Gastroesophageal sphincter (tissue), 4 donors: ENCODE results near the gene NDOR1. TPM values are rescaled to one million over a fixed set of nuclear protein-coding genes. Genes with fewer than 3 reads are reported as not detected.

Source experiments
- ATAC-seq: fragments of 150-250 bp; one replicate; pipeline ENCODE4 v1.9.1; 2016; ENCODE audit warnings: mild to moderate bottlenecking, moderate library complexity
- H3K27ac ChIP-seq, 4 donors: fragments of 200-600 bp; sonication (generic) in 3 of 4; 1 replicate in 3 of 4; 2 replicates in 1 of 4; pipeline ENCODE4 v1.5.1; 2016 to 2019
- H3K27me3 ChIP-seq: fragments of 200-600 bp; sonication (generic); one replicate; pipeline ENCODE4 v1.5.1; 2019
- H3K36me3 ChIP-seq, 2 donors: fragments of 200-600 bp; sonication (generic); one replicate each; pipeline ENCODE4 v1.5.1; 2019; ENCODE audit warnings: control low read depth in 1 of 2
- H3K4me1 ChIP-seq, 3 donors: fragments of 200-600 bp; sonication (generic); 1 replicate in 2 of 3; 2 replicates in 1 of 3; pipeline ENCODE4 v1.5.1; 2016 to 2019; ENCODE audit warnings: control low read depth in 2 of 3
- H3K4me3 ChIP-seq, 2 donors: fragments of 200-600 bp; sonication (generic); one replicate each; pipeline ENCODE4 v1.5.1; 2019; ENCODE audit warnings: mild to moderate bottlenecking in 1 of 2, moderate library complexity in 1 of 2
- H3K9me3 ChIP-seq, 3 donors: fragments of 200-600 bp; sonication (generic); one replicate each; pipeline ENCODE4 v1.5.1; 2017 to 2019; ENCODE audit warnings: control low read depth in 2 of 3
- CTCF ChIP-seq, 4 experiments: fragments of 200-600 bp in 2 of 4; fragments of 450-650 bp in 2 of 4; sonication (generic) in 1 of 4; IDR thresholded peaks; one replicate each; pipeline ENCODE4 v1.5.1; 2017 to 2019; ENCODE audit warnings: antibody characterized with exemption in 4 of 4, mild to moderate bottlenecking in 2 of 4, moderate library complexity in 2 of 4
- EP300 ChIP-seq: sonication (generic); formaldehyde crosslinking; IDR thresholded peaks from one replicate; pipeline ENCODE4 v1.6.1; 2017; ENCODE audit warnings: antibody characterized with exemption, mild to moderate bottlenecking
- POLR2A ChIP-seq, 2 donors: fragments of 450-650 bp; IDR thresholded peaks; one replicate each; pipeline ENCODE4 v1.6.1; 2017; ENCODE audit warnings: antibody characterized with exemption in 2 of 2, mild to moderate bottlenecking in 2 of 2, moderate library complexity in 1 of 2
- POLR2AphosphoS5 ChIP-seq: sonication (generic); formaldehyde crosslinking; IDR thresholded peaks from one replicate; pipeline ENCODE4 v1.6.1; 2017; ENCODE audit warnings: antibody characterized with exemption
- WGBS, 2 donors: methylation state at CpG; one replicate each; pipeline ENCODE4 v1.1.5; 2018; ENCODE audit warnings: low coverage in 1 of 2; 5-methylcytosine and 5-hydroxymethylcytosine counted together
- total RNA-seq, 4 donors: library from RNA; depleted of rRNA; stranded (reverse); fragments of >200 nt; gene quantifications; one replicate each; pipeline ENCODE4 v1.1.0, GENCODE V29; 2016

Gene NDOR1
- total RNA-seq, 4 donors from 2014 or later = 4.6 to 9.8 (median 7.6) TPM

GRCh38 chr9:137250329-137251193 is 45.1 kb downstream of the NDOR1 start:
- Histone ChIP-seq H3K36me3 (no peaks in the 10 kb centered on the region), H3K4me1 (peaks cover 0 to 14% (median 7%) of the 10 kb centered on the region in 3 donors), H3K27me3 (peaks cover 9% of the 10 kb centered on the region), H3K4me3 (no peak overlapping the region), H3K27ac (no peak overlapping the region), H3K9me3 (no peaks in the 10 kb centered on the region)
- 30% methylated on average over 2 of the region's 18 CpGs; no CpG with 5 or more reads in 1 of the 2 donors for WGBS, 2 donors
- ATAC-seq = no peak
- TF ChIP-seq POLR2AphosphoS5 (no peak), POLR2A (IDR thresholded peaks at IDR 0.05) (no peak), CTCF (IDR thresholded peaks at IDR 0.05) (no peak), EP300 (no peak)

- WGBS, 2 donors = no CpG with 5 or more reads among the region's 4 CpGs
- no peak for ATAC-seq
- Histone ChIP-seq H3K27ac (no peak within 1 kb of the TSS), H3K4me1 (peaks cover 0 to 20% (median 11%) of the 10 kb centered on the region in 3 donors), H3K9me3 (no peaks in the 10 kb centered on the region), H3K27me3 (peaks cover 9% of the 10 kb centered on the region), H3K36me3 (peaks cover 0 to 1% of the 10 kb centered on the region in 2 donors), H3K4me3 (no peak within 1 kb of the TSS)
- TF ChIP-seq EP300 (no peak), POLR2AphosphoS5 (no peak), CTCF (IDR thresholded peaks at IDR 0.05) (no peak), POLR2A (IDR thresholded peaks at IDR 0.05) (no peak)
These were observed 45.6 kb downstream of the NDOR1 start, which contains the start of gene STPG3 for GRCh38 chr9:137251194-137251461. Gene STPG3 (plus strand): TSS chr9:137251286. CDS start chr9:137251287, 1 bp downstream.

GRCh38 chr9:137251490-137252268 is 46.2 kb downstream of the NDOR1 start:
- no peak for ATAC-seq
- Histone ChIP-seq H3K27me3 (peaks cover 9% of the 10 kb centered on the region), H3K9me3 (no peaks in the 10 kb centered on the region), H3K36me3 (peaks cover 0 to 7% of the 10 kb centered on the region in 2 donors), H3K27ac (no peak overlapping the region), H3K4me3 (no peak overlapping the region), H3K4me1 (peaks cover 0 to 25% (median 16%) of the 10 kb centered on the region in 3 donors)
- TF ChIP-seq CTCF (IDR thresholded peaks at IDR 0.05) (no peak), EP300 (no peak), POLR2A (IDR thresholded peaks at IDR 0.05) (no peak), POLR2AphosphoS5 (no peak)
- 72 to 77% methylated on average over 7 of the region's 22 CpGs for WGBS, 2 donors

- no peaks in the 10 kb centered on the region for H3K9me3 ChIP-seq
- no peak for ATAC-seq
- peaks cover 0 to 31% (median 19%) of the 10 kb centered on the region in 3 donors for H3K4me1 ChIP-seq
- peaks cover 9% of the 10 kb centered on the region for H3K27me3 ChIP-seq
- no peak overlapping the region for H3K27ac ChIP-seq
- 88% methylated on average over 4 of the region's 35 CpGs; no CpG with 5 or more reads in 1 of the 2 donors for WGBS, 2 donors
- H3K36me3 ChIP-seq = peaks cover 0 to 17% of the 10 kb centered on the region in 2 donors
- no peak overlapping the region for H3K4me3 ChIP-seq
- TF ChIP-seq EP300 (no peak), POLR2A (IDR thresholded peaks at IDR 0.05) (no peak), POLR2AphosphoS5 (no peak), CTCF (IDR thresholded peaks at IDR 0.05) (no peak)
These were observed 47.3 kb downstream of the NDOR1 start for GRCh38 chr9:137252555-137253506.
